ENCODE results near the gene APCDD1.

- TF ChIP-seq REST (IDR thresholded peaks at IDR 0.05; ENCODE audit: borderline replicate concordance in 1 of 2, low read depth in 1 of 2, low read length in 2 of 2) (no peak), NCOA1 (CRISPR knock-in tag; IDR thresholded peaks at IDR 0.05) (no peak), RBFOX2 (IDR thresholded peaks at IDR 0.05; ENCODE audit: low read depth, low read length) (no peak), CHD2 (IDR thresholded peaks at IDR 0.05; ENCODE audit: low read depth, low read length) (no peak), ZFP37 (CRISPR knock-in tag; IDR thresholded peaks at IDR 0.05; ENCODE audit: borderline replicate concordance) (no peak), JUNB (CRISPR knock-in tag; IDR thresholded peaks at IDR 0.05; ENCODE audit: borderline replicate concordance) (no peak), TRIM24 (CRISPR knock-in tag; IDR thresholded peaks at IDR 0.05) (no peak), JUND (CRISPR knock-in tag; IDR thresholded peaks at IDR 0.05) (no peak), POLR2A (IDR thresholded peaks at IDR 0.05; ENCODE audit: insufficient read depth in 1 of 2, low read depth in 2 of 2, low read length in 2 of 2) (no peak), ATF7 (IDR thresholded peaks at IDR 0.05) (no peak), ATF7 (CRISPR knock-in tag; IDR thresholded peaks at IDR 0.05) (no peak), CTCF (CRISPR knock-in tag; IDR thresholded peaks at IDR 0.05) (no peak), CEBPB (IDR thresholded peaks at IDR 0.05; ENCODE audit: borderline replicate concordance, low read depth, low read length) (no peak)
Measured at GRCh38 chr18:10475654-10476291, 21.3 kb downstream of the APCDD1 start.

Measured in HepG2 (cell line).